Tibial nerve (tissue), 4 donors: ENCODE measurements around the gene TMEM213.

Source experiments
- CTCF ChIP-seq, 5 experiments: fragments of 200-600 bp in 3 of 5; fragments of 450-650 bp in 2 of 5; sonication (generic) in 3 of 5; IDR thresholded peaks; one replicate each; pipeline ENCODE4 v1.5.1; 2016 to 2019; ENCODE audit warnings: antibody characterized with exemption in 5 of 5, mild to moderate bottlenecking in 3 of 5, moderate library complexity in 2 of 5
- EP300 ChIP-seq, 2 donors: sonication (generic); formaldehyde crosslinking; IDR thresholded peaks; one replicate each; pipeline ENCODE4 v1.6.1; 2017; ENCODE audit warnings: antibody characterized with exemption in 2 of 2, mild to moderate bottlenecking in 1 of 2

GRCh38 chr7:138832966-138833365 is 35.2 kb downstream of the TMEM213 start:
- no peak for TF ChIP-seq CTCF (IDR thresholded peaks at IDR 0.05)
- TF ChIP-seq EP300 (IDR thresholded peaks at IDR 0.05) = no peak
